Thoracic aorta (tissue), 2 donors: ENCODE results near the gene CBARP. TPM values are rescaled to one million over a fixed set of nuclear protein-coding genes. Genes with fewer than 3 reads are reported as not detected.
A peak's percentile ranks its signal among the peaks of the same experiment; 100 is the strongest.

Experiments
- ATAC-seq: fragments of 150-250 bp; one replicate; pipeline ENCODE4 v1.8.0; 2017; ENCODE audit warnings: low read depth; ENCODE audit not compliant: insufficient number of reproducible peaks, low FRiP score
- DNase-seq: peaks from one replicate; pipeline ENCODE4 v3.0.0-alpha.2; 2020; ENCODE audit warnings: low spot score
- H3K27ac ChIP-seq, 2 donors: fragments of 200-600 bp; sonication (generic); 1 replicate in 1 of 2; 2 replicates in 1 of 2; pipeline ENCODE4 v1.5.1; 2016; ENCODE audit warnings: mild to moderate bottlenecking in 2 of 2, moderate library complexity in 2 of 2
- H3K27me3 ChIP-seq: fragments of 200-600 bp; sonication (generic); replicated peaks from 2 replicates; pipeline ENCODE4 v1.6.0; 2016; ENCODE audit warnings: mild to moderate bottlenecking; ENCODE audit not compliant: insufficient read depth
- H3K36me3 ChIP-seq: fragments of 200-600 bp; sonication (generic); one replicate; pipeline ENCODE4 v1.5.1; 2016
- H3K4me1 ChIP-seq, 2 donors: fragments of 200-600 bp; sonication (generic); 1 replicate in 1 of 2; 2 replicates in 1 of 2; pipeline versions ENCODE4 v1.5.1 to v1.6.0; 2016; ENCODE audit warnings: low read depth in 2 of 2, mild to moderate bottlenecking in 1 of 2; ENCODE audit not compliant: control insufficient read depth in 1 of 2
- H3K4me3 ChIP-seq: fragments of 200-600 bp; sonication (generic); 2 replicates; pipeline ENCODE4 v1.5.1; 2016; ENCODE audit warnings: mild to moderate bottlenecking
- H3K9me3 ChIP-seq: fragments of 200-600 bp; sonication (generic); 2 replicates; pipeline ENCODE4 v1.5.1; 2016
- CTCF ChIP-seq: fragments of 200-600 bp; sonication (generic); IDR thresholded peaks from one replicate; pipeline ENCODE4 v1.5.1; 2019; ENCODE audit warnings: antibody characterized with exemption
- total RNA-seq, 2 donors: library from RNA; depleted of rRNA; stranded (reverse); fragments of >200 nt; gene quantifications; one replicate each; pipeline versions ENCODE4 v1.1.0 to v1.2.3, GENCODE V29; 2016

Gene CBARP
- total RNA-seq, 2 donors from 2014 or later = 0.27 to 1.9 TPM

GRCh38 chr19:1220976-1221903 lies 16.6 kb downstream of the CBARP start:
- peaks cover 35% of the 10 kb centered on the region for H3K36me3 ChIP-seq
- DNase-seq (no peak), ATAC-seq (no peak)
- no peak overlapping the region for H3K4me3 ChIP-seq
- TF ChIP-seq CTCF = peak; percentile 62
- H3K9me3 ChIP-seq = no peaks in the 10 kb centered on the region
- peak overlapping the region; percentile 3 to 24 for H3K27ac ChIP-seq
- peaks cover 20 to 59% of the 10 kb centered on the region in 2 donors for H3K4me1 ChIP-seq
- H3K27me3 ChIP-seq = no peaks in the 10 kb centered on the region

GRCh38 chr19:1220477-1220930 lies 17.3 kb downstream of the CBARP start:
- no peak for DNase-seq
- no peaks in the 10 kb centered on the region for H3K27me3 ChIP-seq
- no peak overlapping the region for H3K4me3 ChIP-seq
- peaks cover 29% of the 10 kb centered on the region for H3K36me3 ChIP-seq
- TF ChIP-seq CTCF = no peak
- H3K4me1 ChIP-seq = peaks cover 27 to 66% of the 10 kb centered on the region in 2 donors
- ATAC-seq = no peak
- H3K27ac ChIP-seq = no peak overlapping the region
- H3K9me3 ChIP-seq = no peaks in the 10 kb centered on the region

GRCh38 chr19:1219786-1220476 lies 17.9 kb downstream of the CBARP start:
- Histone ChIP-seq H3K4me1 (peaks cover 33 to 72% of the 10 kb centered on the region in 2 donors), H3K4me3 (no peak overlapping the region), H3K36me3 (peaks cover 27% of the 10 kb centered on the region), H3K27me3 (no peaks in the 10 kb centered on the region), H3K9me3 (no peaks in the 10 kb centered on the region), H3K27ac (no peak overlapping the region)
- no peak for TF ChIP-seq CTCF
- no peak for ATAC-seq
- DNase-seq = no peak

- Histone ChIP-seq H3K9me3 (no peaks in the 10 kb centered on the region), H3K27me3 (no peaks in the 10 kb centered on the region), H3K4me3 (no peak overlapping the region), H3K4me1 (peaks cover 43 to 82% of the 10 kb centered on the region in 2 donors), H3K36me3 (peaks cover 26% of the 10 kb centered on the region), H3K27ac (peak overlapping the region; percentile 96 to 97)
- TF ChIP-seq CTCF = no peak
- ATAC-seq (no peak), DNase-seq (no peak)
These were observed 18.8 kb downstream of the CBARP start for GRCh38 chr19:1218751-1219567.
